ENCODE results near the gene B3GNT7.
A peak's percentile ranks its signal among the peaks of the same experiment; 100 is the strongest.

The B3GNT7 gene

GRCh38 chr2:231398585-231398984 is 3.1 kb downstream of the B3GNT7 start:
- Histone ChIP-seq H4K20me1 (ENCODE audit: insufficient read depth, low read length, poor library complexity, severe bottlenecking) (no peaks in the 10 kb centered on the region), H3K36me3 (ENCODE audit: insufficient read depth, low read length) (no peaks in the 10 kb centered on the region), H3K4me3 (ENCODE audit: low read length, poor library complexity, severe bottlenecking) (no peak overlapping the region), H3K9me2 (replicated peaks; ENCODE audit: low read depth, low read length) (no peaks in the 10 kb centered on the region), H3K4me1 (ENCODE audit: insufficient read depth, low read length, poor library complexity, severe bottlenecking) (peaks cover 27% of the 10 kb centered on the region), H3K27me3 (ENCODE audit: insufficient read depth, low read length, poor library complexity, severe bottlenecking) (no peaks in the 10 kb centered on the region), H2AFZ (ENCODE audit: low read length) (no peak overlapping the region), H3K9ac (ENCODE audit: low read depth, low read length, poor library complexity, severe bottlenecking) (no peak overlapping the region), H3K79me2 (ENCODE audit: insufficient read depth, low read length) (peaks cover 3% of the 10 kb centered on the region; the same call in 1 of the 2 replicates), H3F3A (ENCODE audit: low read depth) (no peaks in the 10 kb centered on the region), H3K4me2 (ENCODE audit: low read depth, low read length, poor library complexity, severe bottlenecking) (no peak overlapping the region), H3K9me3 (ENCODE audit: insufficient read depth, low read depth, low read length) (no peaks in the 10 kb centered on the region)
- TF ChIP-seq CTCF (conservative IDR thresholded peaks at IDR 0.05; ENCODE audit: low read length): no peak
- no peak for TF ChIP-seq EZH2phosphoT487 (IDR thresholded peaks at IDR 0.05; ENCODE audit: borderline replicate concordance)

GRCh38 chr2:231399046-231399852 is 3.7 kb downstream of the B3GNT7 start:
- TF ChIP-seq EZH2phosphoT487 (IDR thresholded peaks at IDR 0.05; ENCODE audit: borderline replicate concordance) (no peak), CTCF (conservative IDR thresholded peaks at IDR 0.05; ENCODE audit: low read length) (no peak)
- H3K4me2 ChIP-seq (ENCODE audit: low read depth, low read length, poor library complexity, severe bottlenecking): no peak overlapping the region
- no peaks in the 10 kb centered on the region for H3K9me3 ChIP-seq (ENCODE audit: insufficient read depth, low read depth, low read length)
- no peaks in the 10 kb centered on the region for H3K79me2 ChIP-seq (ENCODE audit: insufficient read depth, low read length)
- no peak overlapping the region for H2AFZ ChIP-seq (ENCODE audit: low read length)
- H3K36me3 ChIP-seq (ENCODE audit: insufficient read depth, low read length): no peaks in the 10 kb centered on the region
- H3K4me3 ChIP-seq (ENCODE audit: low read length, poor library complexity, severe bottlenecking): no peak overlapping the region
- H3K27me3 ChIP-seq (ENCODE audit: insufficient read depth, low read length, poor library complexity, severe bottlenecking): no peaks in the 10 kb centered on the region
- no peaks in the 10 kb centered on the region for H3K9me2 ChIP-seq (replicated peaks; ENCODE audit: low read depth, low read length)
- H3K4me1 ChIP-seq (ENCODE audit: insufficient read depth, low read length, poor library complexity, severe bottlenecking): peaks cover 21% of the 10 kb centered on the region
- peak overlapping the region; percentile 24 for H3K9ac ChIP-seq (ENCODE audit: low read depth, low read length, poor library complexity, severe bottlenecking)
- no peaks in the 10 kb centered on the region for H4K20me1 ChIP-seq (ENCODE audit: insufficient read depth, low read length, poor library complexity, severe bottlenecking)
- H3F3A ChIP-seq (ENCODE audit: low read depth): no peaks in the 10 kb centered on the region

GRCh38 chr2:231399853-231400680 is 4.6 kb downstream of the B3GNT7 start:
- Histone ChIP-seq H3K9me2 (replicated peaks; ENCODE audit: low read depth, low read length) (no peaks in the 10 kb centered on the region), H3K27me3 (ENCODE audit: insufficient read depth, low read length, poor library complexity, severe bottlenecking) (no peaks in the 10 kb centered on the region), H2AFZ (ENCODE audit: low read length) (peak overlapping the region; percentile 52), H4K20me1 (ENCODE audit: insufficient read depth, low read length, poor library complexity, severe bottlenecking) (no peaks in the 10 kb centered on the region), H3K79me2 (ENCODE audit: insufficient read depth, low read length) (no peaks in the 10 kb centered on the region), H3K4me3 (ENCODE audit: low read length, poor library complexity, severe bottlenecking) (no peak overlapping the region), H3K9me3 (ENCODE audit: insufficient read depth, low read depth, low read length) (no peaks in the 10 kb centered on the region), H3K4me2 (ENCODE audit: low read depth, low read length, poor library complexity, severe bottlenecking) (peak overlapping the region; percentile 22), H3K9ac (ENCODE audit: low read depth, low read length, poor library complexity, severe bottlenecking) (peak overlapping the region; percentile 24), H3K36me3 (ENCODE audit: insufficient read depth, low read length) (no peaks in the 10 kb centered on the region), H3K4me1 (ENCODE audit: insufficient read depth, low read length, poor library complexity, severe bottlenecking) (peaks cover 13% of the 10 kb centered on the region), H3F3A (ENCODE audit: low read depth) (no peaks in the 10 kb centered on the region)
- TF ChIP-seq EZH2phosphoT487 (IDR thresholded peaks at IDR 0.05; ENCODE audit: borderline replicate concordance) (no peak), CTCF (conservative IDR thresholded peaks at IDR 0.05; ENCODE audit: low read length) (no peak)

All from Loucy (cell line).